Left hindlimb (tissue), 1 donor: ENCODE measurements around the gene CDC42EP5.
"Not testable (repeated sequence)": the region's sequence is repeated elsewhere in the genome, so short reads cannot be mapped to it uniquely, and the experiment has no call there.

ENCODE experiments used
- DNase-seq: peaks from one replicate; pipeline ENCODE4 v3.0.0-alpha.2; 2018

Gene CDC42EP5

GRCh38 chr19:54473071-54473891, at the start of gene CDC42EP5:
CDC42EP5 (minus strand) TSS chr19:54473296; CDS start chr19:54465547, 7,749 bp downstream.
- DNase-seq: peak; percentile 97

GRCh38 chr19:54521860-54522513, 48.9 kb upstream of the CDC42EP5 start:
- no peak for DNase-seq

- no peak for DNase-seq
Observed at GRCh38 chr19:54521022-54521859, 48.1 kb upstream of the CDC42EP5 start.

GRCh38 chr19:54518844-54519243, 45.7 kb upstream of the CDC42EP5 start:
- no peak for DNase-seq

GRCh38 chr19:54517483-54517882, 44.4 kb upstream of the CDC42EP5 start:
- peak; percentile 48 for DNase-seq

GRCh38 chr19:54515156-54515555, 42.1 kb upstream of the CDC42EP5 start:
- DNase-seq: no peak

- DNase-seq: not testable (repeated sequence)
Observed at GRCh38 chr19:54509200-54509940, 36.3 kb upstream of the CDC42EP5 start.

- not testable (repeated sequence) for DNase-seq
Observed at GRCh38 chr19:54508487-54508886, 35.4 kb upstream of the CDC42EP5 start.

GRCh38 chr19:54507824-54508223, 34.7 kb upstream of the CDC42EP5 start:
- DNase-seq: no peak

GRCh38 chr19:54507038-54507717, 34.1 kb upstream of the CDC42EP5 start:
- not testable (repeated sequence) for DNase-seq

- no peak for DNase-seq
Observed at GRCh38 chr19:54506079-54506478, 33.0 kb upstream of the CDC42EP5 start.

GRCh38 chr19:54505542-54505941, 32.4 kb upstream of the CDC42EP5 start:
- DNase-seq: not testable (repeated sequence)

- DNase-seq: no peak
Observed at GRCh38 chr19:54502518-54503048, 29.5 kb upstream of the CDC42EP5 start, which contains the start of gene LAIR2. LAIR2 (plus strand) TSS chr19:54502831; CDS start chr19:54502919, 88 bp downstream.

- DNase-seq: not testable (repeated sequence)
Observed at GRCh38 chr19:54498451-54498772, 25.3 kb upstream of the CDC42EP5 start.

GRCh38 chr19:54497747-54498450, 24.8 kb upstream of the CDC42EP5 start:
- not testable (repeated sequence) for DNase-seq

- not testable (repeated sequence) for DNase-seq
Observed at GRCh38 chr19:54495284-54495683, 22.2 kb upstream of the CDC42EP5 start.

- no peak for DNase-seq
Observed at GRCh38 chr19:54493967-54494585, 21.0 kb upstream of the CDC42EP5 start.

- not testable (repeated sequence) for DNase-seq
Observed at GRCh38 chr19:54493056-54493455, 20.0 kb upstream of the CDC42EP5 start.

- DNase-seq: no peak
Observed at GRCh38 chr19:54492568-54492967, 19.5 kb upstream of the CDC42EP5 start.

- DNase-seq: no peak
Observed at GRCh38 chr19:54489766-54490165, 16.7 kb upstream of the CDC42EP5 start.
